H1 (cell line): ENCODE results near the gene EIF4E3.

Experiments used
- CEBPB ChIP-seq: IDR thresholded peaks from 2 replicates; pipeline ENCODE4 v1.6.1; 2012; ENCODE audit warnings: low read depth, low read length
- EP300 ChIP-seq, 2 experiments: IDR thresholded peaks; 1 replicate in 1 of 2; 2 replicates in 1 of 2; pipeline ENCODE4 v1.6.1; 2011 to 2012; ENCODE audit warnings: low read depth in 2 of 2, low read length in 2 of 2, mild to moderate bottlenecking in 2 of 2, borderline replicate concordance in 1 of 2, inconsistent platforms in 1 of 2, moderate library complexity in 1 of 2
- KDM1A ChIP-seq: fragments of 200-600, 300-600 bp; sonication (generic); IDR thresholded peaks from 2 replicates; pipeline ENCODE4 v1.7.1; 2016; ENCODE audit warnings: mild to moderate bottlenecking, low read length, borderline replicate concordance
- NRF1 ChIP-seq: IDR thresholded peaks from 2 replicates; pipeline ENCODE4 v1.6.1; 2011; ENCODE audit warnings: mild to moderate bottlenecking, low read depth, low read length, improper control_type of control experiment
- POLR2AphosphoS5 ChIP-seq: IDR thresholded peaks from 2 replicates; pipeline ENCODE4 v1.6.1; 2011; ENCODE audit warnings: low read depth, low read length
- SP1 ChIP-seq: IDR thresholded peaks from 2 replicates; pipeline ENCODE4 v1.6.1; 2011; ENCODE audit warnings: low read depth, low read length
- USF2 ChIP-seq: IDR thresholded peaks from 2 replicates; pipeline ENCODE4 v1.6.1; 2011; ENCODE audit warnings: low read length, improper control_type of control experiment
- TF ChIP-seq, protein P1 (sequence below), 3 experiments: IDR thresholded peaks; 1 replicate in 2 of 3; 2 replicates in 1 of 3; pipeline versions ENCODE4 v1.5.1 to v1.6.1; 2011; ENCODE audit warnings: low read length in 3 of 3, mild to moderate bottlenecking in 3 of 3, inconsistent platforms in 2 of 3, low read depth in 1 of 3, moderate library complexity in 1 of 3; ENCODE audit not compliant: insufficient read depth in 1 of 3; ENCODE audit errors: control extremely low read depth in 1 of 3
- TF ChIP-seq, protein P2 (sequence below): IDR thresholded peaks from 2 replicates; pipeline ENCODE4 v1.6.1; 2012; ENCODE audit warnings: inconsistent platforms

- TF ChIP-seq, protein P1, sequence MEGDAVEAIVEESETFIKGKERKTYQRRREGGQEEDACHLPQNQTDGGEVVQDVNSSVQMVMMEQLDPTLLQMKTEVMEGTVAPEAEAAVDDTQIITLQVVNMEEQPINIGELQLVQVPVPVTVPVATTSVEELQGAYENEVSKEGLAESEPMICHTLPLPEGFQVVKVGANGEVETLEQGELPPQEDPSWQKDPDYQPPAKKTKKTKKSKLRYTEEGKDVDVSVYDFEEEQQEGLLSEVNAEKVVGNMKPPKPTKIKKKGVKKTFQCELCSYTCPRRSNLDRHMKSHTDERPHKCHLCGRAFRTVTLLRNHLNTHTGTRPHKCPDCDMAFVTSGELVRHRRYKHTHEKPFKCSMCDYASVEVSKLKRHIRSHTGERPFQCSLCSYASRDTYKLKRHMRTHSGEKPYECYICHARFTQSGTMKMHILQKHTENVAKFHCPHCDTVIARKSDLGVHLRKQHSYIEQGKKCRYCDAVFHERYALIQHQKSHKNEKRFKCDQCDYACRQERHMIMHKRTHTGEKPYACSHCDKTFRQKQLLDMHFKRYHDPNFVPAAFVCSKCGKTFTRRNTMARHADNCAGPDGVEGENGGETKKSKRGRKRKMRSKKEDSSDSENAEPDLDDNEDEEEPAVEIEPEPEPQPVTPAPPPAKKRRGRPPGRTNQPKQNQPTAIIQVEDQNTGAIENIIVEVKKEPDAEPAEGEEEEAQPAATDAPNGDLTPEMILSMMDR (IDR thresholded peaks at IDR 0.05; ENCODE audit: control extremely low read depth in 1 of 3, insufficient read depth in 1 of 3, low read depth in 1 of 3, low read length in 3 of 3) = no peak
- no peak for TF ChIP-seq KDM1A
- no peak for TF ChIP-seq CEBPB
- no peak for TF ChIP-seq NRF1
- TF ChIP-seq SP1 = no peak
- no peak for TF ChIP-seq EP300 (IDR thresholded peaks at IDR 0.05; ENCODE audit: borderline replicate concordance in 1 of 2, low read depth in 2 of 2, low read length in 2 of 2)
- TF ChIP-seq POLR2AphosphoS5 = no peak
- no peak for TF ChIP-seq USF2
- TF ChIP-seq, protein P2, sequence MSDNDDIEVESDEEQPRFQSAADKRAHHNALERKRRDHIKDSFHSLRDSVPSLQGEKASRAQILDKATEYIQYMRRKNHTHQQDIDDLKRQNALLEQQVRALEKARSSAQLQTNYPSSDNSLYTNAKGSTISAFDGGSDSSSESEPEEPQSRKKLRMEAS = no peak
These were observed 73.6 kb downstream of the EIF4E3 start for GRCh38 chr3:71651625-71652024.
